ENCODE measurements around the gene C10orf143.

The C10orf143 gene

GRCh38 chr10:130052193-130052592, 58.4 kb downstream of the C10orf143 start:
- no peak for DNase-seq (ENCODE audit: low read depth)

- DNase-seq (ENCODE audit: low read depth): no peak
Measured at GRCh38 chr10:130050721-130051120, 59.9 kb downstream of the C10orf143 start.

- DNase-seq (ENCODE audit: low read depth): no peak
Measured at GRCh38 chr10:130049987-130050386, 60.6 kb downstream of the C10orf143 start.

GRCh38 chr10:130049244-130049643, 61.4 kb downstream of the C10orf143 start:
- DNase-seq (ENCODE audit: low read depth): no peak

- no peak for DNase-seq (ENCODE audit: low read depth)
Measured at GRCh38 chr10:130048081-130048480, 62.5 kb downstream of the C10orf143 start.

- no peak for DNase-seq (ENCODE audit: low read depth)
Measured at GRCh38 chr10:130047336-130047735, 63.3 kb downstream of the C10orf143 start.

GRCh38 chr10:130046591-130046990, 64.0 kb downstream of the C10orf143 start:
- DNase-seq (ENCODE audit: low read depth): no peak

GRCh38 chr10:130045801-130046321, 64.8 kb downstream of the C10orf143 start:
- DNase-seq (ENCODE audit: low read depth): no peak

GRCh38 chr10:130045091-130045652, 65.5 kb downstream of the C10orf143 start:
- no peak for DNase-seq (ENCODE audit: low read depth)

GRCh38 chr10:130044067-130045061, 66.3 kb downstream of the C10orf143 start:
- DNase-seq (ENCODE audit: low read depth): no peak

GRCh38 chr10:130043491-130043890, 67.1 kb downstream of the C10orf143 start:
- no peak for DNase-seq (ENCODE audit: low read depth)

GRCh38 chr10:130042381-130042780, 68.2 kb downstream of the C10orf143 start:
- DNase-seq (ENCODE audit: low read depth): no peak

GRCh38 chr10:130041451-130042371, 68.9 kb downstream of the C10orf143 start:
- no peak for DNase-seq (ENCODE audit: low read depth)

GRCh38 chr10:130040817-130041330, 69.8 kb downstream of the C10orf143 start:
- no peak for DNase-seq (ENCODE audit: low read depth)

- DNase-seq (ENCODE audit: low read depth): no peak
Measured at GRCh38 chr10:130040351-130040750, 70.3 kb downstream of the C10orf143 start.

GRCh38 chr10:130039141-130039540, 71.5 kb downstream of the C10orf143 start:
- no peak for DNase-seq (ENCODE audit: low read depth)

GRCh38 chr10:130038611-130039109, 72.0 kb downstream of the C10orf143 start:
- DNase-seq (ENCODE audit: low read depth): no peak

- DNase-seq (ENCODE audit: low read depth): no peak
Measured at GRCh38 chr10:130038019-130038555, 72.5 kb downstream of the C10orf143 start.

- no peak for DNase-seq (ENCODE audit: low read depth)
Measured at GRCh38 chr10:130037169-130037661, 73.4 kb downstream of the C10orf143 start.

GRCh38 chr10:130036296-130037065, 74.1 kb downstream of the C10orf143 start:
- no peak for DNase-seq (ENCODE audit: low read depth)
